ENCODE results near the gene WDR70.
"Not testable (repeated sequence)": the region's sequence is repeated elsewhere in the genome, so short reads cannot be mapped to it uniquely, and the experiment has no call there.

The WDR70 gene

GRCh38 chr5:37454402-37455055, 75.4 kb downstream of the WDR70 start:
- DNase-seq (ENCODE audit: low read depth): not testable (repeated sequence)

GRCh38 chr5:37463191-37464051, 84.3 kb downstream of the WDR70 start:
- DNase-seq (ENCODE audit: low read depth): not testable (repeated sequence)

- not testable (repeated sequence) for DNase-seq (ENCODE audit: low read depth)
Measured at GRCh38 chr5:37464581-37464980, 85.5 kb downstream of the WDR70 start.

GRCh38 chr5:37469383-37469782, 90.3 kb downstream of the WDR70 start:
- not testable (repeated sequence) for DNase-seq (ENCODE audit: low read depth)

- DNase-seq (ENCODE audit: low read depth): no peak
Measured at GRCh38 chr5:37471666-37472197, 92.6 kb downstream of the WDR70 start.

GRCh38 chr5:37477426-37477825, 98.3 kb downstream of the WDR70 start:
- no peak for DNase-seq (ENCODE audit: low read depth)

GRCh38 chr5:37478121-37478894, 99.2 kb downstream of the WDR70 start:
- no peak for DNase-seq (ENCODE audit: low read depth)

- DNase-seq (ENCODE audit: low read depth): not testable (repeated sequence)
Measured at GRCh38 chr5:37481395-37481794, 102.3 kb downstream of the WDR70 start.

GRCh38 chr5:37490120-37490810, 111.1 kb downstream of the WDR70 start:
- DNase-seq (ENCODE audit: low read depth): no peak

- no peak for DNase-seq (ENCODE audit: low read depth)
Measured at GRCh38 chr5:37490931-37491330, 111.8 kb downstream of the WDR70 start.

GRCh38 chr5:37492778-37493555, 113.8 kb downstream of the WDR70 start:
- no peak for DNase-seq (ENCODE audit: low read depth)

GRCh38 chr5:37494756-37495155, 115.6 kb downstream of the WDR70 start:
- no peak for DNase-seq (ENCODE audit: low read depth)

GRCh38 chr5:37495210-37495609, 116.1 kb downstream of the WDR70 start:
- DNase-seq (ENCODE audit: low read depth): no peak

GRCh38 chr5:37495668-37496347, 116.7 kb downstream of the WDR70 start:
- no peak for DNase-seq (ENCODE audit: low read depth)

GRCh38 chr5:37496902-37497445, 117.9 kb downstream of the WDR70 start:
- DNase-seq (ENCODE audit: low read depth): no peak

- no peak for DNase-seq (ENCODE audit: low read depth)
Measured at GRCh38 chr5:37501152-37501551, 122.0 kb downstream of the WDR70 start.

- DNase-seq (ENCODE audit: low read depth): no peak
Measured at GRCh38 chr5:37506241-37506640, 127.1 kb downstream of the WDR70 start.

GRCh38 chr5:37506722-37507121, 127.6 kb downstream of the WDR70 start:
- no peak for DNase-seq (ENCODE audit: low read depth)

GRCh38 chr5:37511646-37512045, 132.5 kb downstream of the WDR70 start:
- no peak for DNase-seq (ENCODE audit: low read depth)

GRCh38 chr5:37514946-37515345, 135.8 kb downstream of the WDR70 start:
- DNase-seq (ENCODE audit: low read depth): no peak
